ENCODE data around the gene COL4A6. TPM values are rescaled to one million over a fixed set of nuclear protein-coding genes. Genes with fewer than 3 reads are reported as not detected.

Gene COL4A6
- total and polyA plus RNA-seq, 2 of the 4 experiments (the other 2 are of a cell fraction) = 0.36 to 0.74 TPM

- H2BK5ac ChIP-seq (ENCODE audit: low read depth, low read length, poor library complexity, severe bottlenecking) = no peak overlapping the region
- DNase-seq = no peak
- H3K36me3 ChIP-seq (ENCODE audit: control insufficient read depth, insufficient read depth, low read length) = no peaks in the 10 kb centered on the region
- H3K23ac ChIP-seq (ENCODE audit: low read depth, low read length) = no peak overlapping the region
- no peak overlapping the region for H3K4ac ChIP-seq (ENCODE audit: low read depth, low read length)
- ATAC-seq (ENCODE audit: low read depth) = no peak
- no peak overlapping the region for H4K5ac ChIP-seq (ENCODE audit: low read depth, low read length)
- POLR2A ChIA-PET (ENCODE audit: unreplicated experiment) = no interaction called here
- H3K4me3 ChIP-seq (ENCODE audit: insufficient read depth, low read depth, low read length) = no peak overlapping the region
- no peak overlapping the region for H3K4me2 ChIP-seq (ENCODE audit: low read depth, low read length)
- H2BK120ac ChIP-seq (ENCODE audit: low read depth, low read length) = no peak overlapping the region
- intact Hi-C loops (cut with micrococcal nuclease) = loop anchor here (1.0 to 5.0 kb wide), 2 partner anchors 338 to 1278 kb away; no protein-coding TSS in a partner anchor
- no peak overlapping the region for H2AK5ac ChIP-seq (ENCODE audit: low read depth, low read length)
- no peak overlapping the region for H2BK20ac ChIP-seq (ENCODE audit: low read depth, low read length)
- no peaks in the 10 kb centered on the region for H3K9me1 ChIP-seq (ENCODE audit: insufficient read depth, low read length)
- no peaks in the 10 kb centered on the region for H3K79me1 ChIP-seq (ENCODE audit: low read depth in 1 of 2, low read length in 2 of 2)
- H2BK15ac ChIP-seq (ENCODE audit: low read depth, low read length) = no peak overlapping the region
- H3K9ac ChIP-seq (ENCODE audit: low read depth, low read length) = no peak overlapping the region
- H2AFZ ChIP-seq (replicated peaks; ENCODE audit: low read length, poor library complexity) = no peak overlapping the region
- dilution Hi-C loops (cut with HindIII; ENCODE audit: low sequenced_read_pairs, unreplicated experiment) = no loop called here
- CTCF ChIA-PET = interaction anchor here (1.6 kb wide), 1 partner anchor 8 kb away, joined by 4 read pairs; no protein-coding TSS in a partner anchor
- no peaks in the 10 kb centered on the region for H3K4me1 ChIP-seq (ENCODE audit: control insufficient read depth, insufficient read depth, low read length)
- no peak overlapping the region for H3K27ac ChIP-seq (ENCODE audit: insufficient read depth, low read length)
- in situ Hi-C loops (cut with MboI; ENCODE audit: low sequenced_read_pairs) = no loop called here
- no peaks in the 10 kb centered on the region for H3K9me3 ChIP-seq (ENCODE audit: control insufficient read depth, insufficient read depth, low read length)
- WGBS, 2 experiments (ENCODE audit: extremely low coverage in 2 of 2, insufficient read length in 1 of 2) = no CpG with 5 or more reads among the region's 2 CpGs
- peaks cover 14% of the 10 kb centered on the region for H3K27me3 ChIP-seq (ENCODE audit: control insufficient read depth, insufficient read depth, low read length)
- no peak for TF ChIP-seq CTCF (conservative IDR thresholded peaks at IDR 0.05; ENCODE audit: low read depth, low read length)
- no peak for TF ChIP-seq CHD1 (IDR thresholded peaks at IDR 0.05; ENCODE audit: low read depth, low read length)
- TF ChIP-seq MAZ (IDR thresholded peaks at IDR 0.05; ENCODE audit: borderline replicate concordance, low read depth, low read length) = no peak
- TF ChIP-seq CEBPB (IDR thresholded peaks at IDR 0.05; ENCODE audit: low read depth, low read length) = no peak
- TF ChIP-seq MAFK (IDR thresholded peaks at IDR 0.05; ENCODE audit: low read depth, low read length) = no peak
- no peak for TF ChIP-seq POLR2A (IDR thresholded peaks at IDR 0.05; ENCODE audit: low read depth, low read length)
- TF ChIP-seq USF2 (IDR thresholded peaks at IDR 0.05; ENCODE audit: low read depth, low read length) = no peak
- no peak for TF ChIP-seq SMC3 (IDR thresholded peaks at IDR 0.05; ENCODE audit: low read depth, low read length)
- TF ChIP-seq NFE2L2 (IDR thresholded peaks at IDR 0.05; ENCODE audit: low read depth, low read length) = no peak
- no peak for TF ChIP-seq MXI1 (IDR thresholded peaks at IDR 0.05; ENCODE audit: borderline replicate concordance, low read depth, low read length)
- TF ChIP-seq ELK1 (IDR thresholded peaks at IDR 0.05; ENCODE audit: borderline replicate concordance, low read depth, low read length) = no peak
- no peak for TF ChIP-seq BHLHE40 (IDR thresholded peaks at IDR 0.05; ENCODE audit: low read depth, low read length)
- no peak for TF ChIP-seq RAD21 (IDR thresholded peaks at IDR 0.05; ENCODE audit: low read length)
- TF ChIP-seq FOS (IDR thresholded peaks at IDR 0.05; ENCODE audit: low read depth, low read length) = no peak
- TF ChIP-seq RFX5 (IDR thresholded peaks at IDR 0.05; ENCODE audit: low read depth, low read length) = no peak
- TF ChIP-seq RCOR1 (IDR thresholded peaks at IDR 0.05; ENCODE audit: insufficient replicate concordance, low read length) = no peak
- no peak overlapping the region for H3K56ac ChIP-seq (ENCODE audit: extremely low read depth, insufficient read depth, low read length)
- H3K14ac ChIP-seq (replicated peaks; ENCODE audit: low read depth, low read length) = no peak overlapping the region
- no TSS peak for BruUV-seq (replicated peaks)
- no peak overlapping the region for H3K18ac ChIP-seq (ENCODE audit: low read depth, low read length)
- H4K20me1 ChIP-seq (ENCODE audit: insufficient read depth, low read length) = no peaks in the 10 kb centered on the region
- H4K8ac ChIP-seq (ENCODE audit: low read depth in 2 of 2, low read length in 2 of 2) = no peak overlapping the region
- H2AK9ac ChIP-seq (replicated peaks; ENCODE audit: low read depth, low read length, poor library complexity) = no peak overlapping the region
- H4K91ac ChIP-seq (ENCODE audit: insufficient read depth, low read depth, low read length) = no peak overlapping the region
These were observed 239.2 kb downstream of the COL4A6 start for GRCh38 chrX:108199041-108199440.
